SK-N-SH (cell line): ENCODE data around the gene MAP2K5.

Experiments
- EP300 ChIP-seq, 2 experiments: IDR thresholded peaks; 2 replicates each; pipeline versions ENCODE4 v1.4.0 to v1.6.1; 2012; ENCODE audit warnings: borderline replicate concordance in 1 of 2, low read depth in 1 of 2, low read length in 1 of 2
- TF ChIP-seq, protein P1 (sequence below): fragments of 200-600 bp; sonication (generic); IDR thresholded peaks from 2 replicates; pipeline ENCODE4 v1.6.1; 2017; ENCODE audit warnings: antibody characterized with exemption, mild to moderate bottlenecking, moderate library complexity

DNA sequence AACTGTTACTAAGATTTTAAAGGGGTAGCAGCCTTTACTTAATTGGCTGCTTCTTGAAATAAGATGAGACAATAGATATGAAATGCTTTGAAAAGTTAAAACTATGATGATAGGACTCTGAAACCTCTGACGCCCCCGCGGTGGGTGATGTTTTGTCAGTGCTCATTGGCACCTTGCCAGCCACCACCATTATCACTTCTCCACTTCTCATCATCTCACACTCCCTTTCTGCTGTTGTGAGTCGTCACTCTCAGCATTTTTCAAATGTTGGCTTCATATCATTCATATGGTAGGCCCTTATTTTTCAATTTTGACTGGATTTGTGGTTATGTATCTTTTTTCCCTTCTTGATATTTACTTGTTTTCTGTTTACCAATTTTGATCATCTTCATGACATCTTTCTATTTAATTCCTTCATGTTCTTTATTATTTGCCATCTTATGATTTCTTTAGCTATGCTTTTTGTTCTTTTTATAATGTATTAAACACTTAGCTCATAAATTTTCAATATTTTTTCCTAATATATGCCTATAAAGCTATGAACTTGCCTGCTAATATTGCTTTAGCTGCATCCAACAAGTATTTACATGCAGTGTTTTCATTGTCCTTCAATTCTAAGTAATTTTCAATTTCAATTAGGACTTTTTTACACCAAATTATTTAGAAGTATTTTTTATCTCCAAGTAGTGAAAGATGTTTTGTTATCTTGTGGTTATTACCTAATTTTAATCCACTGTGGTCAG lies 252.5 kb downstream of the MAP2K5 start:
- TF ChIP-seq, protein P1, sequence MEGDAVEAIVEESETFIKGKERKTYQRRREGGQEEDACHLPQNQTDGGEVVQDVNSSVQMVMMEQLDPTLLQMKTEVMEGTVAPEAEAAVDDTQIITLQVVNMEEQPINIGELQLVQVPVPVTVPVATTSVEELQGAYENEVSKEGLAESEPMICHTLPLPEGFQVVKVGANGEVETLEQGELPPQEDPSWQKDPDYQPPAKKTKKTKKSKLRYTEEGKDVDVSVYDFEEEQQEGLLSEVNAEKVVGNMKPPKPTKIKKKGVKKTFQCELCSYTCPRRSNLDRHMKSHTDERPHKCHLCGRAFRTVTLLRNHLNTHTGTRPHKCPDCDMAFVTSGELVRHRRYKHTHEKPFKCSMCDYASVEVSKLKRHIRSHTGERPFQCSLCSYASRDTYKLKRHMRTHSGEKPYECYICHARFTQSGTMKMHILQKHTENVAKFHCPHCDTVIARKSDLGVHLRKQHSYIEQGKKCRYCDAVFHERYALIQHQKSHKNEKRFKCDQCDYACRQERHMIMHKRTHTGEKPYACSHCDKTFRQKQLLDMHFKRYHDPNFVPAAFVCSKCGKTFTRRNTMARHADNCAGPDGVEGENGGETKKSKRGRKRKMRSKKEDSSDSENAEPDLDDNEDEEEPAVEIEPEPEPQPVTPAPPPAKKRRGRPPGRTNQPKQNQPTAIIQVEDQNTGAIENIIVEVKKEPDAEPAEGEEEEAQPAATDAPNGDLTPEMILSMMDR, result no peak
- TF ChIP-seq EP300 (IDR thresholded peaks at IDR 0.05; ENCODE audit: borderline replicate concordance in 1 of 2, low read depth in 1 of 2, low read length in 1 of 2), result no peak
